ENCODE measurements around the gene TMEM143.
"Not testable (repeated sequence)": the region's sequence is repeated elsewhere in the genome, so short reads cannot be mapped to it uniquely, and the experiment has no call there.

Gene TMEM143

GRCh38 chr19:48329167-48329891 lies 34.4 kb downstream of the TMEM143 start:
- no peak for DNase-seq (ENCODE audit: low spot score)

DNA sequence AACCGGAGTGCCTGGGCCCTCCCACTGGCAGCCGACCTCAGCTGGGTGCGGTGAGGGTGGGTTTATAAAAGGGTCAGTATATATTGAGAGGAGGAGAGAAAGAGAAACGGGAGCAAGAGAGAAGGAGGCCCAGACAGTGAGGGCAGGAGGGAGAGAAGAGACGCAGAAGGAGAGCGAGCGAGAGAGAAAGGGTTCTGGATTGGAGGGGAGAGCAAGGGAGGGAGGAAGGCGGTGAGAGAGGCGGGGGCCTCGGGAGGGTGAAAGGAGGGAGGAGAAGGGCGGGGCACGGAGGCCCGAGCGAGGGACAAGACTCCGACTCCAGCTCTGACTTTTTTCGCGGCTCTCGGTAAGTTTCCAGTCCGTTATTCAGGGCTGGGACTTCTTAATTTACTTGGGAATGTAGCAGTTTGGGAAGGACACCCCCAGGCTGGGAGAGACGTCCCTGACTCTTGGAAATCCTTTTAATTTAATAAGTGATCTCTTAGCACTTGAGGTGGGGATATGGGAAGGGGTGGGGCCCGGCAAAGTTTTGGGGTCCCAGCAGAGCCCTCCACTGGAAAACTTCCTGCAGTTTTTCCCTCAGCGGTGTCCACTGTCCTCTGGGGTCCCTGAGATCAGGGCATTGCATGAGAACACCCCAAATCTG lies 38.4 kb downstream of the TMEM143 start, which contains the start of gene EMP3:
TSS of gene EMP3 (plus strand) at position 288 of the 646 bp plus-strand sequence. CDS start 1,293 bp downstream, outside the sequence.
- no peak for DNase-seq (ENCODE audit: low spot score)

GRCh38 chr19:48321622-48322591 lies 41.8 kb downstream of the TMEM143 start:
- DNase-seq (ENCODE audit: low spot score) = peak; percentile 98

- DNase-seq (ENCODE audit: low spot score) = peak; percentile 96
Observed at GRCh38 chr19:48321372-48321621, 42.4 kb downstream of the TMEM143 start.

- DNase-seq (ENCODE audit: low spot score) = peak; percentile 85
Observed at GRCh38 chr19:48319647-48320541, 43.8 kb downstream of the TMEM143 start.

DNA sequence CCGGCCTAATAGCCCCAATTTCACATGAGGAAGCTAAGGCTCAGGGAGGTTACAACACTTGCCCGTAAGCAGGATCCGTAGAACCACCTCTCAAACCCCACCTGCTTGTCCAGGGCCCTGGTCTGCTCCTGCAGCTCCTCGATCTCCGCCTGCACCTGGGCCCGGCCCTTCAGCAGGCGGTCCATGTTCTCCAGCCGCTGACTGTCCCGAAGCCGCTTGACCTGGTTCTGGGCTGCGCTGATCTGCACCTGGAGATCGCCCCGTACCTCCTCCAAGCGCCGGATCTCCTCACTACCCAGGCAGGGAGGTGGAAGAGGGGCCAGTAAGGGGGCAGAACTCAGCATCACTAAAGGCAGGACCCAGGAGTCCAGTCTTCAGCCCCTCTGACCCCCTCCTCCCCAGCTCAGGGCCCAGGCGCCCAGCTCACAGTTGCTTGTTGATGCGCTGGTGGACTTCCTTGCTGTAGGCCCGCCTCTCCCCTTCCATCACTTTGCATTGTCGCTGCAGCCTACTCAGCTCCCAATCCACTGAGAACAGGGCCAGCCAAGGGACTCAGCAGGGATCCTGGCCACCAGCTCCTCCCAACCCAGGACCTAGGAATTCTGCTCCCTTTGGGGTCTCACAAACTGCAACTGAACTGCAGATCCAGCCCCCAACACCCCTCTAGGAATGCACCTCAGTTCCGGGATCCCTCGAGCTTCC lies 45.3 kb downstream of the TMEM143 start:
- DNase-seq (ENCODE audit: low spot score) = no peak

- DNase-seq (ENCODE audit: low spot score) = not testable (repeated sequence)
Observed at GRCh38 chr19:48317708-48317960, 46.1 kb downstream of the TMEM143 start.

- no peak for DNase-seq (ENCODE audit: low spot score)
Observed at GRCh38 chr19:48315712-48316111, 48.0 kb downstream of the TMEM143 start.

- no peak for DNase-seq (ENCODE audit: low spot score)
Observed at GRCh38 chr19:48311384-48311783, 52.4 kb downstream of the TMEM143 start.

GRCh38 chr19:48310227-48310626 lies 53.5 kb downstream of the TMEM143 start:
- DNase-seq (ENCODE audit: low spot score) = no peak

- not testable (repeated sequence) for DNase-seq (ENCODE audit: low spot score)
Observed at GRCh38 chr19:48309731-48310130, 54.0 kb downstream of the TMEM143 start.

DNA sequence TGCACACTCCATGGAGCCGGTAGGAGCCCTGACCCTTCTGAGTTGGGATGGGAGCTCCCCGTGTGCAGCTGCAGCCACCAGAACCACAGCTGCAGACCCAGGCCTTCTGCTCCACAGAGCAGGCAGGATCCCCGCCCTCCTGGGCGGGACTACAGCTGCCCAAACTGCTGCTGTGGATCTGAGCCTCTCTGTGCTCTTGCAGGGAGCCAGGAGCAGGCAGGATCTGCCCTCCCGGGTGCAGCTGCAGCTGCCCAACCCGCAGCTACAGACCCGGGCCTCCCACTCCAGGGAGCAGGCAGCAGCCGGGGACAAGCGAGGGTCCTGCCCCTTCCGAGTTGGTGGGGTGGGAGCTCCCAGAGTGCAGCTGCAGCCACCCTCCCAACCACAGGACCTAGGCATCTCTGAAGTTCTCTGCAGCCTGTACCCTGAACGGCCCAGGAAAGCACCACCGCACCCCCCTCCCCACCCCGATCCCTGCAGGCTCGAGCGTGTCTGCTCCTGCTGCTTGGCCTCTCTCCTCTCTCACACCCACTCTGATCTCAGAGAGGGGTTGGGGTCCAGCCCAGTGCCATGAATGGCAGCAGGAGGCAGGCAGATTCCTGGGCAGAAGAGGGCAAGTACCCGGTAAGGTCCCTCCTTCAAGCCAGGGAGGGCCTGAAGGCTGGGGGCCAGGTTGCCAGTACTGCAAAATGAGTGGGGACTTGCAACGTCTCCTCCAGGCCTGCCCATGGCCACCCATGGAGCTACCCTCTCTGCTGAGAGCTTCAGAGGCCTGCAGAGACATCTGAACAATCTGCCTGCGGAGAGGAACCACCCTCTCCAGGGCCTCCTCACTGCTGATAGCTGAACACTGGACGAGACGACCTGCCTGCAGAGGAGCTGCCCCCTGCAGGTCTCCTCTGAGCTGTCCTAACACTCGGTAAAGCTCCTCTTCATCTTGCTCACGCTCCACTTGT lies 54.8 kb downstream of the TMEM143 start:
- DNase-seq (ENCODE audit: low spot score) = no peak

DNA sequence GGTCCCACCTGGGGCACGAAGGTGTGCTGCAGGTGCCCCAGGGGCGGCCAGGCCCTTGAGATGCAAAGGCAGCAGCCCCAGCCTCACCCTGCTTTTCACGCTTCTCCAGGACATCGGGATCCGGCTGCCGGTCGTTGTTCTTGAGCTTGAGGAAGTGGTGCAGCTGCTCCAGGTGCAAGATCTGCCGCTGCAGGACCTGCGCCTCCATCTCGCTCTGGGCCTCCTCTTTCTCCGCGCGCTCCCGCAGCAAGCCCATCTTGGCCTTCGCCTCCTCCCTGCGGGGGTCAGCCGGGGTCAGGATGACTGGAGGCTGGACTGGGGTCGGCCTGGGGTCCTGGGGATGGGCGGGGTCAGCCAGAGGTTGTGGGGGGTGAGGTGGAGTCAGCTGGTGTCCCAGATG lies 59.9 kb downstream of the TMEM143 start:
- DNase-seq (ENCODE audit: low spot score) = no peak

GRCh38 chr19:48303367-48303766 lies 60.4 kb downstream of the TMEM143 start:
- DNase-seq (ENCODE audit: low spot score) = no peak

DNA sequence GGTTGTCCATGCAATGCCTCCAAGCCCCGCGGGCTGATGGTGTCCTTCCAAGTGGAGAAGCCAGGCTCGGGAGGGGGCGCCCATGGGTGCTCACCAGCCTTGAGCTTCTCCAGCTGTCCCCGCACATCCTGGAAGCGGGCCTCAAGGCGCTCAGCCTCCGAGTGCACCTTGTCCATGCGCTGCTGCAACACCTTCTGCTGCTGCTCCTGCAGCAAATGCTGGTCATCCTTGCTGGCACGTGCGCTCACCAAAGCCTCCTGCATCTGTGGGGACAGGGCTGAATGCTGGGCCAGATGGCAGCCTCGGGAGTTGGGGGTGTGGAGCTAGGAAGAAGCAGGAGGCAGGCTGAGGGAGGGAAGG lies 61.2 kb downstream of the TMEM143 start:
- DNase-seq (ENCODE audit: low spot score) = no peak

DNA sequence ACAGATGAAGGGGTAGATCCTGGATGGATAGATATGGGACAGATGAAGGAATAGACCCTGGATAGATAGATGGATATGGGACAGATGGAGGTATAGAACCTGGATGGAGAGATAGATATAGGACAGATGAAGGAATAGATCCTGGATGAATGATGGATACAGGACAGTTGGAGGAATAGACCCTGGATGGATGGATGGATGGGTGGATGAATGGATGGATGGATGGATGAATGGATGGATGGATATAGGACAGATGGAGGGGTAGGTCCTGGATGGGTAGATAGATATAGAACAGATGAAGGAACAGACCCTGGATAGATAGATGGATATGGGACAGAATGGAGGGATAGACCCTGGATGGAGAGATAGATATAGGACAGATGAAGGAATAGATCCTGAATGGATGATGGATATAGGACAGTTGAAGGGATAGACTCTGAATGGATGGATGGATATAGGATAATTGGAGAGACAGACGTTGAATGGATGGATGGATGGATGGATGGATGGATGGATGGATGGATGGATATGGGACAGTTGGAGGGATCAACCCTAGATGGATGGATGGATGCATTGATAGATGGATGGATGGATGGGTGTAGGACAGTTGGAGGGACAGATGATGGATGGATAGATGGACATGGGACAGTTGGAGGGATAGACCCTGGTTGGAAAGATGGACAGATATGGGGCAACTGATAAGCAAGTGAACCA lies 61.7 kb downstream of the TMEM143 start:
- no peak for DNase-seq (ENCODE audit: low spot score)

DNA sequence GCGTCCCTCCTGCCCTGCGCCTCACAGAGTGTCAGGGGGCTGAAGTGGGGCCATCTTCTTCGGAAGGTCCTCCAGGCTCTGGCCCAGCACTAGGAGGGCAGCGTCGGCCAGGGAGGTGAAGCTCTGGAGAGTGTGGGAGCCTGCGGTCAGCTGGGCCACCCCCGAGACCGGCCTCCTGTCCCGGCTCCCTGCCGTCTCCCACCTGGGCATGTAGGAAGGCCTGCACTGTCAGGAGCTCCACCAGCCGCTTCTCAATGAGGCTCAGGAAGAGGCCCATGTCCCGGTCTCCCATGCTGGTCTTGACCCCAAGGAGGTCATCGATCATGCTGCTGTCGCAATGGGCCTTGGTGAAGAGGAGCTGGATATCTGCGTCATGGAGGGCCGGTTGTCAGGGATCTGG lies 65.8 kb downstream of the TMEM143 start:
- no peak for DNase-seq (ENCODE audit: low spot score)

- no peak for DNase-seq (ENCODE audit: low spot score)
Observed at GRCh38 chr19:48296963-48297734, 66.6 kb downstream of the TMEM143 start.

GRCh38 chr19:48295458-48295857 lies 68.3 kb downstream of the TMEM143 start:
- no peak for DNase-seq (ENCODE audit: low spot score)

Data from D341Med (cell line).